ENCODE results near the gene KLHL29. TPM values are rescaled to one million over a fixed set of nuclear protein-coding genes. Genes with fewer than 3 reads are reported as not detected.

The KLHL29 gene
- total and polyA plus RNA-seq, 10 of the 15 experiments (the other 5 are each of a cell fraction or from before 2014, with no cell fraction given) = 1.4 to 19.5 (median 6.1) TPM

- ATAC-seq (no peak), FAIRE-seq (no peak), DNase-seq (ENCODE audit: low read depth, low spot score) (no peak)
- CTCF ChIA-PET = no interaction called here
- Histone ChIP-seq H2AFZ (ENCODE audit: control insufficient read depth, low read depth, low read length) (no peak overlapping the region), H4K20me1 (ENCODE audit: control insufficient read depth, insufficient read depth) (no peaks in the 10 kb centered on the region), H3K4me3 (no peak overlapping the region), H3K4me1 (ENCODE audit: control insufficient read depth, insufficient read depth, low read length) (no peaks in the 10 kb centered on the region), H3K9me3 (replicated peaks; ENCODE audit: control insufficient read depth, insufficient read depth, low read length) (no peaks in the 10 kb centered on the region), H3K9ac (ENCODE audit: control insufficient read depth, insufficient read depth, low read length) (no peak overlapping the region), H3K79me2 (ENCODE audit: control insufficient read depth, insufficient read depth, low read length) (no peaks in the 10 kb centered on the region), H3K27me3 (replicated peaks in 1 of 2; ENCODE audit: control insufficient read depth in 2 of 2, insufficient read depth in 2 of 2, low read length in 1 of 2) (no peaks in the 10 kb centered on the region), H3K4me2 (ENCODE audit: control insufficient read depth, insufficient read depth) (no peak overlapping the region), H3K27ac (ENCODE audit: control insufficient read depth, insufficient read depth) (no peak overlapping the region), H3K36me3 (ENCODE audit: control insufficient read depth in 2 of 2, insufficient read depth in 2 of 2, low read length in 1 of 2) (peaks cover 0 to 9% of the 10 kb centered on the region in 2 experiments; a peak in 3 of 4 replicates)
- 43% methylated on average over 10 of the region's 10 CpGs for WGBS (ENCODE audit: insufficient coverage, insufficient replicate concordance, low lambda C conversion rate, missing lambda C conversion rate)
- POLR2A ChIA-PET = no interaction called here
- in situ Hi-C loops (cut with MboI) (no loop called here), intact Hi-C loops (cut with micrococcal nuclease; ENCODE audit: unreplicated experiment) (no loop called here)
- no TSS peak for BruUV-seq (replicated peaks)
- SMC1A ChIA-PET (ENCODE audit: uncharacterized antibody, unreplicated experiment) = no interaction called here
- RAD21 ChIA-PET (ENCODE audit: unreplicated experiment) = no interaction called here
- TF ChIP-seq MTA2 (IDR thresholded peaks at IDR 0.05; ENCODE audit: low read depth) (no peak), STAT3 (IDR thresholded peaks at IDR 0.05; ENCODE audit: low read depth, low read length) (no peak), RELB (IDR thresholded peaks at IDR 0.05; ENCODE audit: low read depth) (no peak), RELA (IDR thresholded peaks at IDR 0.05; ENCODE audit: borderline replicate concordance, partially characterized antibody) (no peak), KAT2A (conservative IDR thresholded peaks at IDR 0.05; ENCODE audit: control insufficient read depth, low read depth, low read length) (no peak), SRF (IDR thresholded peaks at IDR 0.05; ENCODE audit: low read depth in 2 of 2, low read length in 2 of 2) (no peak), RUNX3 (IDR thresholded peaks at IDR 0.05; ENCODE audit: low read length) (no peak), MEF2A (IDR thresholded peaks at IDR 0.05; ENCODE audit: insufficient read depth, low read depth, low read length) (no peak), EGR1 (IDR thresholded peaks at IDR 0.05; ENCODE audit: borderline replicate concordance in 1 of 2, low read depth in 2 of 2, low read length in 2 of 2) (no peak), EZH2 (IDR thresholded peaks at IDR 0.05; ENCODE audit: borderline replicate concordance, control insufficient read depth, low read depth, low read length) (no peak), ZBTB11 (CRISPR knock-in tag; IDR thresholded peaks at IDR 0.05) (no peak), SREBF2 (IDR thresholded peaks at IDR 0.05; ENCODE audit: low read length) (no peak)
- TF ChIP-seq, protein P1, sequence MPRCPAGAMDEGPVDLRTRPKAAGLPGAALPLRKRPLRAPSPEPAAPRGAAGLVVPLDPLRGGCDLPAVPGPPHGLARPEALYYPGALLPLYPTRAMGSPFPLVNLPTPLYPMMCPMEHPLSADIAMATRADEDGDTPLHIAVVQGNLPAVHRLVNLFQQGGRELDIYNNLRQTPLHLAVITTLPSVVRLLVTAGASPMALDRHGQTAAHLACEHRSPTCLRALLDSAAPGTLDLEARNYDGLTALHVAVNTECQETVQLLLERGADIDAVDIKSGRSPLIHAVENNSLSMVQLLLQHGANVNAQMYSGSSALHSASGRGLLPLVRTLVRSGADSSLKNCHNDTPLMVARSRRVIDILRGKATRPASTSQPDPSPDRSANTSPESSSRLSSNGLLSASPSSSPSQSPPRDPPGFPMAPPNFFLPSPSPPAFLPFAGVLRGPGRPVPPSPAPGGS (IDR thresholded peaks at IDR 0.05; ENCODE audit: borderline replicate concordance, insufficient read depth, low read depth, low read length, poor library complexity, severe bottlenecking) = no peak
- TF ChIP-seq, protein P2, sequence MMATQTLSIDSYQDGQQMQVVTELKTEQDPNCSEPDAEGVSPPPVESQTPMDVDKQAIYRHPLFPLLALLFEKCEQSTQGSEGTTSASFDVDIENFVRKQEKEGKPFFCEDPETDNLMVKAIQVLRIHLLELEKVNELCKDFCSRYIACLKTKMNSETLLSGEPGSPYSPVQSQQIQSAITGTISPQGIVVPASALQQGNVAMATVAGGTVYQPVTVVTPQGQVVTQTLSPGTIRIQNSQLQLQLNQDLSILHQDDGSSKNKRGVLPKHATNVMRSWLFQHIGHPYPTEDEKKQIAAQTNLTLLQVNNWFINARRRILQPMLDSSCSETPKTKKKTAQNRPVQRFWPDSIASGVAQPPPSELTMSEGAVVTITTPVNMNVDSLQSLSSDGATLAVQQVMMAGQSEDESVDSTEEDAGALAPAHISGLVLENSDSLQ (IDR thresholded peaks at IDR 0.05) = no peak
Observed at GRCh38 chr2:23544589-23545295, 159.8 kb downstream of the KLHL29 start.
